COR-L47 (cell line): ENCODE results near the gene SAMM50.

ENCODE experiments used
- DNase-seq: peaks from one replicate; lab custom pipeline; 2025; lab: John Stamatoyannopoulos, UW

The SAMM50 gene

DNA sequence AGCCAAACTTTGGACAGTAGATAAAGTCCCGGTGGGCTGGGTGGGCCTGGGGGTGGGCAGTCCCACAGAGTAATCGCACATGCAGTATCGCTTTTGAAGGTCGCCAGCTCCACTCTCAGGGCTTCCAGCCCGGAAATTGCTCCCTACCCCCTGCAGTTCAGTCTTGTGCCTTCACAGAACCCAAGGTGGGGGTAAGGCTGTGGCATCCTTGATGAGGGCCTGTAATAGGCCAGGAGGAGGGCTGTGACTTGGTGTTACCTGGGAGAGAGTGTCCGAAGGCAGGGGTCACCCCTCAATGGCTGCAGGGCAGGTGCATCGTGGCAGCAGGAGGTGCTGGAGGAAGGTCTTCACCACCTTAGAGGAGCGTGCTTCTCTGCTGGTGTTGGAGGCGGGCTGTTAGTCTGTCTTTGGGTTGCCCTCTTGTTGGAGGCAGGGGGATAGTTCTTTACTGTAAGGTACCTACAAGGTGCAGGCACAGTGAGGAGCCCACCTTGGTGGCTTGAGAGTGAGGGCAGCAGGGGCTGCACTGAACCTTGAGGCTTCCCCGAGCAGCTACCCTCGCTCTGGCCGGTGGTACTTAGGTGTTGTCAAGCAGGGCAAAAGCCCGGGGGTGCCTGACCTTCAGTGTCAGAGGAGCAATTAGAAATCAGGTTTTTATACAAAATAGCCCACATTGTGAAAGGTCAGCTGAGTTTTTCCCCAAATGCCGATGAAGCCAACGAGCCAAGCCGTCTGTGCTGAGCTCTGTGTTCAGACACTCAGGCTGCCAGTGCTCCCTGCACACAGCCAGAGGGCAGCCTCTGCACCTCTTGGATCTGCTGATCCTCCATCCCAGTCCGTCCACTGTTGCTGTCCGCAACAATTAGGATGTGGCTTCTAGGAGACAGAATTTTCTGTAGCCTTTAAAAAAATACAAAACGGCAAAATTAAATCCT, 21.9 kb downstream of the SAMM50 start:
- DNase-seq: no peak

DNA sequence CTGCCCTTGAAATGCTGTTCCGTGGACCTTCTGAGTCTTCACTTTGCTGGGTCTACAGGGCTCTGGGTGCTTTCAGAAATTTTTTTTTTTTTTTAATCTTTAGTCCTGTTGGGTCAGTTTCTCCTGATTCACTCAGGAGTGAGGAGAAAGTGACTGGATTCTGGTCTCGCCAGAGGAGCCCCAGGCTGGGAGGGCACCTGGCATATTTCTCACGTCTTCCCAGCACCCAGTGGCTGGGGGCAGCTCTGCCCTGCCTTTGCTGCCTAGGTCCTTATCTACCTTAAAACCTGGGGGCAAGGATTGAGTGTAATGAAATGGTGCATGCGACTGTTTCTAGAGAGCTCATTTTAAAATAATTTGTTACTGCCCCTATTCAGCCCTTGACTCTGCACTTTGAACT, 23.3 kb downstream of the SAMM50 start:
- no peak for DNase-seq

DNA sequence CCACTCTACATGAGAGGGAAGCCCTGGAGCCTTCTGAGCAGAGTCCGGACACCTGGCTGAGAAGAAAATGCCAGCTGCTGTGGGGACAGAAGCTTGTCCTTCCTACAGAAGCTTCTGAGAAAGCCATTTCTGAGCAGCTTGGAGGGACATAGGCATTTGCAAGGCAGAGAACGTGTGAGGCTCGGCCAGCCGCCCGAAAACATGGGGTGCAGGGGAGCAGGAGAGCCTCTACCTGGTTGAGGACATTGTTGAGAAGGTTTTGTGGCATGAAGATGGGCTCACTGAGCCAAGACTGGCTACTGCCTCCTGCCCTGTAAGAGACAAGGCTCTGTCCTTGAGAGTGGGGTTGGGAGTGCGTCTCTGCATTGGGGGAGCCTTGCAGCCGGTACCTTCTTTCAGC, 25.3 kb downstream of the SAMM50 start:
- no peak for DNase-seq

DNA sequence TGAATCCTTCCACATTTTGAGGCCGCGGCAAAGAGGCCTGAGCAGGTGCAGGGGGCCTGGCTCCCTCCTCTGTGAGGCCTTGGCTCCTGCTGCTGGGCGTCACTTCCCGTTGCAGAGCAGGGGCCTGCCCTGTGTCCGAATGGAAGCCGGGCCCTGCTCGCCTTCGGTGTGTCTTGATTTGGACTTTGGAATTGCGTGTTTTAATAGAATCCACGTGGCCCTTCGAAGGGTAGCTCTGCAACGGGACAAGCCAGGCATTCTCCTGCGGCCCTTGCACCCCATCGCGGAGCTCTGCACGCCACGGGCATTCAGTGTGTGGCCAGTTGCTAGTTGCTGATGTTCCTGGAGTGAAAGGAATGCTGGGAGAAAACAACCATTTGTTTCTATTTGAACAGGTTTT, 25.8 kb downstream of the SAMM50 start:
- no peak for DNase-seq

DNA sequence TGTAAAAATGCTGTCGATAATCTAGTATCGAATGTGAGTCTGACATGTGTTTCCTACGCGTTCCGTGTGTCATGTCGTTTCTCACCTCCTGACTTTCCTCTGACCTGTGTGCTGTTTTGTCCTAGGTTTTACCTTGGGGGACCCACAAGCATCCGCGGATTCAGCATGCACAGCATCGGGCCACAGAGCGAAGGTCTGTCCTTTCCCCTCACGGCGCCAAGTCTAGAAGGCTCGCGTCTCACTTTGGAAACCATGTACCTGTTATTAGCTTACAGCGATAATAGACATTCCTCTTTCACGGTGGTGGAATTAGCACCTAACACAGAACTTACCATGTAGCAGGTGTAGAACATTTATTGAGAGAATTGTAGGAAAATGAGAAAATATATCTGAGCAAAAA, 28.6 kb downstream of the SAMM50 start:
- DNase-seq: no peak

DNA sequence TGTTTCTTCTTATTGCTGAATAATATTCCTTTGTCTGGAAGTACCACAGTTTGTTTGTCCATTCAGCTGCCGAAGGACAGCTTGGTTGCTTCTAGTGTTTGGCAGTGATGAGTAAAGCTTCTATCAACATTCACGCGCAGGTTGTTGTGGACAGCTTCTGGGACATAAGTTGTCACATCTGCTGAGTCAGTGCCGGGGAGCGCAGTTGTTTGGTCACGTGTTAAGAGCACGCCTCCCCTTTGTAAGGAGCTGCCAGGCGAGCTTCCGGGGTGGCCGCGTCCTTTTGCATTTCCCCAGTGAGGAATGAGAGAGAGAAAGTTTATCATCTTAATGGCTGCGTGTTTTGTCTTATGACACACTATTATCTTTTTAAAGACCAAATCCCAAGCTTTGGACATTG, 30.3 kb downstream of the SAMM50 start:
- no peak for DNase-seq

DNA sequence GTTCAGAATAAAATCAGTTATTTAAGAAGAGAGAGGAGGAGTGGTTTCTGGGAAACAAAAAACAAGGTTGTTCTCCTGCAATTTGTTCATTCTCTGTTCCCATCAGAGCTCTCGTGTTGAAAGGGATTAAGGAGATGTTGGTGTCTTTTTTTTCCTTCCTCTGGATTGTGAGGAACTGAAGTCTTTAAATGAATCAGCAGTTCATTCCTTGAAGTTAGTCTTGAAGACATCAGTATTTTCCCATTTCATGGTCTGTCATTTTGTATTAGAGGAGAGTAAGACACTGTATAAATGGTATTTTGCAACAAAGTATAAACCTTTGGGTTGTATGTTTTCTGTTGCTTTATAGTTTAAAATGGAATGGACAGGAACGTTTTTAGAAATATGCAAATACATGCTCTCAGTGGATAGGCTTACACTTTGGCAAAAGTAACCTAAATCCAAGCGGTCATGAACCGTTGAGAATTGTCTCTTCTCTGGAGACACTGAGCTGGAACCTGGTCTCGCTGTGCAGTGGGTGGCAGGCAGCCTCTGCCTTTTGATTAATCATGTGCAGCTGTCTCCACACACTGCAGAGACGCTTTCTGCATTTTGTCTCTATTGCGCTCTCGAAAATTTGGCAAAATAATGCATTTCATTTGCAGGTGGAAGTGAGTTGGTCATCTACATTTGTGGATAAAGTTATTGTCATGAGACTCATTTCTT, 33.0 kb downstream of the SAMM50 start:
- DNase-seq: no peak

DNA sequence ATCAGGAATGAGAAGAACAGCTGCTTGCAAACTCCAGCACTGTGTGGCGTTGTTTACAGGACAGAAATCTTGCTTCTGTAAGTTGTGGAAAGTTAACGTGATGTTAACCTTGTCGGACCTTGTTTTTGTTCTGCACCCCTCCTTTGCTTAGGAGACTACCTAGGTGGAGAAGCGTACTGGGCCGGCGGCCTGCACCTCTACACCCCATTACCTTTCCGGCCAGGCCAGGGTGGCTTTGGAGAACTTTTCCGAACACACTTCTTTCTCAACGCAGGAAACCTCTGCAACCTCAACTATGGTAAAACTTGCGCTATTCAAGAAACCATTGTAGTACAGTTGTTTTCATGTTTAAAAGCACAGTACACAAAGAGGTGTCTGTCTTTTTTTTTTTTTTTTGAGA, 33.7 kb downstream of the SAMM50 start:
- no peak for DNase-seq

DNA sequence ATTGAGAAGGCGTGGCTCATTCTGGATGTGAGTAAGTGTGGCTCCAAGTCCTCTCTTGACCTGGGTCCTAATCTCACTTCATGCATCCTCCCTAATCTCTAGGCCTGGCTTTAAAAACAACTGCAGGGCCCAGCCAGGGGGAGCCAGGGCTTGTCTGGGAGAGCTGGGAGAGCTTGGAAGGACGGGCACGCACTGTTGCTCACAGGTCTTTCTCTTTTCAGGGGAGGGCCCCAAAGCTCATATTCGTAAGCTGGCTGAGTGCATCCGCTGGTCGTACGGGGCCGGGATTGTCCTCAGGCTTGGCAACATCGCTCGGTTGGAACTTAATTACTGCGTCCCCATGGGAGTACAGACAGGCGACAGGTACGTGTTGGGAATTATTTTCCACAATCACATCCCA, 34.8 kb downstream of the SAMM50 start:
- DNase-seq: no peak

DNA sequence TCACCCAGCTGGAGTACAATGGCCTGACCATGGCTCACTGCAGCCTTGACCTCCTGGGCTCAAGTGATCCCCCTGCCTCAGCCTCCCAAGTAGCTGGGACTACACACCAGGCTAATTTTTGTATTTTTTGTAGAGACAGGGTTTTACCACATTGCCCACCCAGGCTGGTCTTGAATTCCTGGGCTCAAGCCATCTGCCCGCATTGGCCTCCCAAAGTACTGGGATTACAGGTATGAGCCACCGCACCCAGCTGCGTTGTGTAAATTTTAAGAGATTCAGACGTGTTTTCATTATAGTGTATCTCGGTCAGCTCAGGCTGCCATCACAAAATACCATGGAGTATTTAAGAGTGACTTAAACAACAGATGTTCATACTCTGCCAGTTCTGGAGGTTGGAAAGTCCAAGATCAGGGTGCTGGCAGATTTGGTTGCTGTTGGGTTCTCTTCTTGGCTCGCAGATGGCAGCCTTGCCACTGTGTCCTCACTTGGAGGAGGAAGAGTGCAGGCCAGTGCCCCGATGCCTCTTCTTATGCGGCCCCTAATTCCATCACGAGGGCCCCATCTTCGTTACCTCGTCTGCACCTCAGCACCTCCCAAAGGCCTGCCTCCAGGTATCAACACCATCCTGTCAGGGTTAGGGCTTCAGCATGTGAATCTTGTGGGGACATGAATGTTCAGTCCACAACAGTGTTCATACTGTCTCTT, 36.2 kb downstream of the SAMM50 start:
- DNase-seq: no peak

DNA sequence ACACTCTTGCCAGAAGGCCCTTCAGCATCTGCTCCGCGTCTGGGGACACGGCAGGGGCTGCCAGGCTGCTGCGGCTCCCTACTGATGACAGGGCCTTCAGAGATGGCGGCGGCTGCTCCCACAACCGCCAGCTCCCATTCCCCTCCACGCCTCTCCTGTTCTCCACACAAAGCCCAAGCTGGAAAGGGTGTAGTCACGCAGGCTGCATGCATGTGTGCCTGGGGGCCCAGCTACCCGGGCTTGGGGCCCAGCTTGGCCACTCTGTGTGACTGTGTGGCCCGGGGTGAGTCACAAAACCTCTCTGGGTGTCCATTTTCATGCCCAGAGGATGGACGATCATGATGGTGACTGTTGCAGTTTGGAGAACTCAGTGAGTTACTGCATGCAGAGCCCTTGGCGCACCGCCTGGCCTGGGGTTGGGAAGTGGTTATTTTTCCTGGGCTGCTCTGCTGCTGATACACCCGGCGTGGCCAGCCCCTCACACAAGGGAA, 37.1 kb downstream of the SAMM50 start:
- no peak for DNase-seq

DNA sequence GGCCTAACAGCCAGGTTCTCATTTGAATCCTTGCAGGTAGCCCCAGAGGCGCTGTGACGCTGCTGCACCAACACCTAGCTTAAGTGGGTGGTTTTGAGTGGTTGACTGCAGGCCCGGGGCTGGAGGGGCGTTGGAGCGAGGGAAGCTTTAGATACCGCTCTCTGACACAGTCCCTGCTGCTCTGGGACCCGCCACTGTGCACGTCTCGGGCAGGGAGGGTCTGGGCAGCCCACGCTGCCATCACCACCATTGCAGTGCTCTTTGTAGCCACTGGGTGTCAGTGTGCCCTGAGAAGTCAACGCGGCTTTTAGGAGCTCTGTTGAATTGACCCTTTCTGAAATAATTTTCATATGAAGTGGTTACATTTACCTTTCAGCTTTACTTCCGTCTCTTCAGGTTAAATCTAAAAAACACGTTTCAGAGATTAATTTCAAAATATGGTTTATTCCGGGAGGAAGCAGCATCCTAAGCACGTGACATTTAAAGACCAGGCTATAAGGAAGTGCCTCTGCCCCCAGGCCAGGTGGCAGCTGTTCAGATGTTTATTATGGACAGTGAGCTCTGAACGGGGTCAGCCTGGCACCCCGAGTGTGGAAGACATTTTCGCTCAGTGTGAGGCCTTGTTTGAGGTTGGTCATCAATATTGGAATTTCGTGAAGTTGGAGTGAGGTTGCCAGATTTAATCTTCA, 38.0 kb downstream of the SAMM50 start:
- peak; percentile 59 for DNase-seq

DNA sequence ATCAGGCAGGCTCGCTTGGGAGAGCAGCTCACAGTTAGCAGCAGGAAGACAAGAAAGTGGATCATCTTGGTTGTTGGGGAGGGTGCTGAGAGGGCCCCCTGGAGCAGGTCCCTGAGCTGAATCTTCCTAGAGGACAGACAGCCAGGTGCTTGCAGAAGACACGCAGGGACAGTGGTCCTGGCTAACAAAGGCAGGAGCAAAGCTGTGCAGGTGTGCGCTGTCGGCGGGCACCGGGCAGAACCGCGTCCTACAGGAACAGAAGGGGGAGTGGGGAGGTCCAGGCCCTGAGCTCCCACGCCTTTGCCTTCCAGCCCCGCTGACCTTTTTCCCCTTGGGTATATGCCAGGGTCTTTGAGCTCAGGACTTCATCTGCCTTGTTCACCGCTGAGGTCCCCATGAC, 38.8 kb downstream of the SAMM50 start:
- no peak for DNase-seq

DNA sequence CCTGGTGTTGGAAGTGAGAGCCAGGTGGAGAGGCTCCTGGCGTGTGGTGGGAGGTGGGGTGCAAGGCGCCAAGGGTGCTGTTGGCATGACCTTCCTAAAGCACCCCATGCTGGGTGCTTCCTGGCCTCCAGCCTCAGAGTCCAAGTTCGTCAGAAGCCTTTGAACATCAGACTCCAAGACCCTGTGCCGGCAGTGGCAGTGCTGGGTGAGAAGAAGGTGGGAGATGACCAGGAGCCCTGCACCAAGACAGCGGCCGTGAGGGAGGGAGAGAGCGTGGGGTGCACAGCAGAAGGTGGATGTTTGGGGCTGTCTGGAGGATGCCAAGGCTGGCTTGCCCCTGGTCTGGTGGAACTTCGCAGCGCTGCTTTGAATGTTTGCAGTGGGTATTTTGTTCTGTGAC, 39.2 kb downstream of the SAMM50 start:
- DNase-seq: no peak

DNA sequence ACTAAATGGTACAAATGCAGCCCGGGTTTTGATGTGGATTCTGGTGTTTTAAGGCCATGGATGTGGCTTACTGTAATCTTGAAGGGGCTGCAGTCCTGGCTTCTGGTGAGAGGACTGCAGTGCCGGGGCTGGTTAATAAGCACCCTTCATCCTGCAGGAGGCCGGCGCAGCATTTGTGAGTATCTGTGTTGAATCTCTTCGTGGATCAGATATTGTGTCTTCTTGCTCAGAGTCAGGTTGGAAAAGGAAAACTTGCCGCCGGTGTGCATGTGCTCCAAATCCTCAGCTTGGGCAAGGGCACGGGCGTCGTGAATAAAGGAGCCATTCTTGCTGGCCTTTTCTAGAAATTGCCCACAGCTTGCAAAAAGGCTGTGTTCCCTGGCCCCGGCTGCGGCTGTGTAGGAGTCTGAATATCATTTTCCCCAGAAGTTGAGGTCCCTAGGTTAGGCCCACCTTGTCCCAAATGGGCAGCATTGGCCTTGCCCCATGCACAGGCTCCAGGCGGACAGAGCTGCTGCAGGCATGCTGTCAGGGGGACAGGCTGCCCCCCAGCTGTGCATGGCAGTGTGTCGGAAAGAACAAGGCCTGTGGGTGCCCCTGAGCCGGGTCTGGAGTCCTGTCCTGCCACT, 39.9 kb downstream of the SAMM50 start:
- DNase-seq: no peak

DNA sequence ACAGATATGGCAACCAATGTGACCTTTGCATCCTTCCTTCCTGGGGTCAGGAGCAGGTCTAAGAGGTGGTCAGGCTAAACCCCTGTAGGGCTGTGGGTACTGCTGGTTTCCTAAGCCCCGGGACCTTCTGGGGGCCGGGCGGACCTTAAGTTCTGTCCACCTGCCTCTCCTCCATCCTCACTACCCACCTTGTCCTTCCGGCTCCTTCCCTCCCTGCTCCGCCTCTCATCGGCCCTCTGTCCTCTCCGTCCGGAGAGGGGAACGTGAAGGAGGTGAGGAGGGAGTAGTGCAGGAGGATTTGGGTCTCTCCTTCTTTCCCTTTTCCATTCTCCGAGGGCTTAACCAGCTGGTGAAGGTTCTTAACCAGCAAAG, 40.5 kb downstream of the SAMM50 start:
- no peak for DNase-seq

DNA sequence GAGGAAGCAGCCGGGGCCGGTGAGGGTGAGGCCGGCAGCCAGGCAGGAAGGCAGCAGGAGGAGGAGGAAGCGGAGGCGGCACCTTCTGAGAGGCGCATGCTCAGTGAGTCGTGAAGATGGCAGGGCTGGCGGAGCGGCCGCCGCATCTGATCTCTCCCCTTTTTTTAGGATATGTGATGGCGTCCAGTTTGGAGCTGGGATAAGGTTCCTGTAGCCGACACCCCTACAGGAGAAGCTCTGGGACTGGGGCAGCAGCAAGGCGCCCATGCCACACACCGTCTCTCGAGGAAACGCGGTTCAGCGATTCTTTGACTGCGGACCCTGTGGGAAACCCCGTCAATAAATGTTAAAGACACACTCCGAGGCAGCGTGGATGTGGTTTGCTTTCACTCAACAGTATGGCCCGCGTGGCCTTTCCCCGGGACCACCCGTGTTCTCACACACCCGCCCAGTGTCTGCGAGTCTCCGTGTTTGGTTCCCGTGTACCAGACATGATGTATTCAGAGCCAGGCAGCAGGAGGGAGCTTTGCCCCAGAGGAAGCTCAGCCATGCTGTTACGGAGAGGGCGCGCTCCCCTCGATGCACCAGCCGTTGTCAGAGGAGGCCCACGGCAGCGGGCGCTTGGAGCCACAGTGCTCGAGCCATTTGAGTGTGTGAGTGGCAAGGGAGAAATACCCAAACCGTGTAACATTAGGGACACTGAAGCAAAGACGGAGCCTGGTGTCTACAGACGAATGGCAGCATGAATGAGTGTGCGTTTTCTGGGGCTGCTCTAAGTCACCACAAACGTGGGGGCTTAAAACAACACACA, 41.1 kb downstream of the SAMM50 start:
- no peak for DNase-seq

DNA sequence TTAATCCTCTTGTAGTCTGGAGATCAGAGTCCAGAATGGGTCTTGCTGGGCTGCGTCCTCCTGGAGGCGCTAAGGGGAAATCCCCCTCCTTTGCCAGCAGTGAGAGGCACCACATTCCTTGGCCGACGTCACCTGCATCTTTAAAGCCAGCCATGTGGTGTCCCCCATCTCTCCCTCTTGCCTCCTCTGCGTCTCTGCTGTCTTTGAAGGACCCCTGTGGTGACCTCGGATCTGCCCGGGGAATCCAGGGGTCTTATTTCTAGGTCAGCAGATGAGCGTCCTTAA, 41.7 kb downstream of the SAMM50 start:
- DNase-seq: no peak

DNA sequence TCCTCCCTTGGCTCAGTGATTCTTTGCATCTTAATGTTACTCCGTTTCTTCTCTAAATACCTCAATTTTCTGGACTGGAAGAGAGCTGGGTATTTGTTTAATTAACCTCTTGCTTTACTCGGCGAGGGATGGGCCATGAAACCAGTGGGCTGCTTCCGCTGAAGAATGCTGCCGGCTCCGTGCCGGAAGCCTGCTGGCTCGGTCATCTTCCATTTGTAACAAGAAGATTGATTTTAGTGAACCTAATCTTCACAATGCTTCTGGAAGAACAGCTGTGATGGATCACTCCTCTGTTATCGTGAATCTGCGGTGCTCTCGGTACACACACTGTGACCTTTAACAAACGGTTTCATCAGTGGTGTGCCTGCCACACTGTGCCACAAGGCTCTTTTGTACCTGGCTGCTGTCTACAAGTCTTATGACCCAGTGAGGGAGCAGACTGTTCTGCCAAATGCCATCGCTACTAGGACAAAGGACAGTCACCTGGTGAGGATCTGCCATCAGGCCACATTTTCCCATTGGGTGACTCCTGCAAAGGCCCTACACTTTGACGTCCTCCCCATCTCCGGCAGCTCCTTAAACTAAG, 43.5 kb downstream of the SAMM50 start:
- no peak for DNase-seq

DNA sequence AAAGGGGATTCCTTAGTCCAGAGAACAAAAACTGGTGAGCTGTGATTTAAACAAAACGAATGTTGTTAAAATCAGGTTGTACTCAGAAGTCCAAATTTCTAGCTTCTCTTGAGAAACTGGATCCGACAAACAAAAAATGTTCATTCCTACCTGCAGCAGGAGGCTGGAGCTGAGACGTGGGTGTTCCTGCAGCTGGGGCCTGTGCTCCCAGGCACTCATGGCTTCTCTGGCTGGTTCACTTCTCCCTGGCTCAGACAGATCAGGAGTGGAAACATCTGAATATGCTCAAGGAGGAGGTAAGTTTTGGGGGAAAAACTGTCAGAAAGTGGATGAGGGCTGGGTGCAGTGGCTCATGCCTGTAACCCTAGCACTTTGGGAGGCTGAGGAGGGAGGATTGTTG, 44.1 kb downstream of the SAMM50 start:
- DNase-seq: no peak

DNA sequence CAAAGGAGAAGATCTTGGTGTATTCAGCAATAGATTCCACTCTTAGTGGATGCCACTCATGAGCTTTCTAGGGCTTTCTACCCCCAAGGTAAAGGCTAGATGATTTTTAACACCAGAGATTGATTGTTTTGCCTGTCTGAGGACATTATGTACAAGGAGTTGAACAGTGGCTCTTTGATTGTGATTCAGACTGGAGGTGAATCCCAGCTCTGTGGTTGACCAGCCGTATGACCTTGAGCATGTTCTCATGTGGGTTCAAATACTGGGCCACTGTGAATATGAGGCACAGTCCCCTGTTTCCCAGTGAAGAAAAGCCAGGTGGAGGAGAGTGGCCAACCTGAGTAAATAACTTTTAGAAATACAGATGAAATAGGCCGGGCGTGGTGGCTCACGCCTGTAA, 44.9 kb downstream of the SAMM50 start:
- no peak for DNase-seq
